Measurements from ENCODE around the gene TMEM156. TPM values are rescaled to one million over a fixed set of nuclear protein-coding genes. Genes with fewer than 3 reads are reported as not detected.

Gene TMEM156
- polyA plus RNA-seq, 1 donor (not counting 4 experiments of a cell fraction or from before 2014, with no cell fraction given), result 0.68 TPM

DNA sequence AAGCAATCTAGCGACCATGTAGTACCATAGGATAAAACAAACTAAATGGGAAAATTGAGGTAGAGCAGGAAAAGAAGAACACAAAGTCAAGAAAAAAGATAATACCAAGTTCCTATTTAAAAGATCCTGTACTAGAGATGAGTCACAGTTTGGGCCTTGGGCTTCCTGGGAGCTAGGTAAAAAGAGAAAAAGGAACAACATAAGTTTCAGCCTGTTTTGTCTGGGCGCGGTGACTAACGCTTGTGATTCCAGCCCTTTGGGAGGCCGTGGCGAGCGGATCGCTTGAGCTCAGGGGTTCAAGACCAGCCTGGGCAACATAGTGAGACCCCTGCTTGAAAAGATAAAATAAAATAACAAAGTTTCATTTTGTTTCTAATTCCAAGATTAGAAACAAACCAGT, 14.0 kb upstream of the TMEM156 start:
- no peak overlapping the region for H2AFZ ChIP-seq (ENCODE audit: control insufficient read depth, low read length)
- H3K9me1 ChIP-seq (ENCODE audit: control insufficient read depth, extremely low read depth, insufficient read depth, low read length), result no peaks in the 10 kb centered on the region
- peak overlapping the region; percentile 77 for H3K4me2 ChIP-seq (ENCODE audit: control insufficient read depth, extremely low read depth, insufficient read depth, low read depth, low read length)
- no peaks in the 10 kb centered on the region for H3K27me3 ChIP-seq (ENCODE audit: control insufficient read depth, extremely low read depth, insufficient read depth, low read length)
- dilution Hi-C loops (cut with MboI; ENCODE audit: extremely low pct_ligation_motif_present, low sequenced_read_pairs), result no loop called here
- no peaks in the 10 kb centered on the region for H3K36me3 ChIP-seq (ENCODE audit: control insufficient read depth in 2 of 2, extremely low read depth in 1 of 2, insufficient read depth in 2 of 2, low read length in 2 of 2)
- H3K4me3 ChIP-seq (ENCODE audit: control insufficient read depth in 2 of 3, extremely low read depth in 1 of 3, insufficient read depth in 2 of 3, low read depth in 1 of 3, low read length in 3 of 3), result peak overlapping the region in 2 of 3 experiments; percentile 15 to 95
- TF ChIP-seq, protein P1, sequence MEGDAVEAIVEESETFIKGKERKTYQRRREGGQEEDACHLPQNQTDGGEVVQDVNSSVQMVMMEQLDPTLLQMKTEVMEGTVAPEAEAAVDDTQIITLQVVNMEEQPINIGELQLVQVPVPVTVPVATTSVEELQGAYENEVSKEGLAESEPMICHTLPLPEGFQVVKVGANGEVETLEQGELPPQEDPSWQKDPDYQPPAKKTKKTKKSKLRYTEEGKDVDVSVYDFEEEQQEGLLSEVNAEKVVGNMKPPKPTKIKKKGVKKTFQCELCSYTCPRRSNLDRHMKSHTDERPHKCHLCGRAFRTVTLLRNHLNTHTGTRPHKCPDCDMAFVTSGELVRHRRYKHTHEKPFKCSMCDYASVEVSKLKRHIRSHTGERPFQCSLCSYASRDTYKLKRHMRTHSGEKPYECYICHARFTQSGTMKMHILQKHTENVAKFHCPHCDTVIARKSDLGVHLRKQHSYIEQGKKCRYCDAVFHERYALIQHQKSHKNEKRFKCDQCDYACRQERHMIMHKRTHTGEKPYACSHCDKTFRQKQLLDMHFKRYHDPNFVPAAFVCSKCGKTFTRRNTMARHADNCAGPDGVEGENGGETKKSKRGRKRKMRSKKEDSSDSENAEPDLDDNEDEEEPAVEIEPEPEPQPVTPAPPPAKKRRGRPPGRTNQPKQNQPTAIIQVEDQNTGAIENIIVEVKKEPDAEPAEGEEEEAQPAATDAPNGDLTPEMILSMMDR (optimal IDR thresholded peaks at IDR 0.05 in 1 of 3, IDR thresholded peaks at IDR 0.05 in 1 of 3, conservative IDR thresholded peaks at IDR 0.05 in 1 of 3; ENCODE audit: extremely low read depth in 1 of 3, insufficient read depth in 2 of 3, low read length in 3 of 3), result no peak
- TF ChIP-seq EZH2 (IDR thresholded peaks at IDR 0.05; ENCODE audit: low read length), result no peak
- peaks cover 16% of the 10 kb centered on the region for H3K4me1 ChIP-seq (ENCODE audit: control insufficient read depth, extremely low read depth, insufficient read depth, low read length)
- no peaks in the 10 kb centered on the region for H4K20me1 ChIP-seq (ENCODE audit: control insufficient read depth, extremely low read depth, insufficient read depth, low read length)
- H3K27ac ChIP-seq (ENCODE audit: control insufficient read depth, insufficient read depth, low read length), result peak overlapping the region; percentile 89
- H3K9ac ChIP-seq (ENCODE audit: control insufficient read depth, extremely low read depth, insufficient read depth, low read length), result peak overlapping the region; percentile 87
- no peaks in the 10 kb centered on the region for H3K9me3 ChIP-seq (ENCODE audit: control insufficient read depth, low read depth, low read length)
- FAIRE-seq (peak; percentile 56), DNase-seq (ENCODE audit: low read depth, low spot score) (peak; percentile 53)
- peaks cover 27% of the 10 kb centered on the region for H3K79me2 ChIP-seq (ENCODE audit: control insufficient read depth, insufficient read depth, low read length)

DNA sequence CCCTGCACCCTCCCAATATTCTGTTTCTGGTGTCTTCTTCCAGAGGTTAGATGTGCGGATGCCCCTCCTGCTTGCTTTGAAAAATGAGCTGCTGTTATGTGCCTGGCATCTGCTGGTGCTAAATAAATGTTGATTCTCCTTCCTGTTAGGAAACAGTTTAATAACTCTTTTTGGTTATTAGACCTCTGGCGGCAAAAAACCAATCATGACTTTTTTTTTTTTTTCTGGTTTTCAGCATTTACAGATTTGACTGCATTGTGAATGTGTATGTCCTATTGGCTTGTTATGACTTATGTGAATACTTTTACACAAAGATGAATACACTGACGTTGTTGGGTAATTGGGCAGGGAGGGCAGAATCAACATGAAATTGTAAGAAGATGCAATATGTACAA, 13.6 kb upstream of the TMEM156 start:
- dilution Hi-C loops (cut with MboI; ENCODE audit: extremely low pct_ligation_motif_present, low sequenced_read_pairs), result no loop called here
- DNase-seq (ENCODE audit: low read depth, low spot score), result no peak
- H3K9ac ChIP-seq (ENCODE audit: control insufficient read depth, extremely low read depth, insufficient read depth, low read length), result peak overlapping the region; percentile 87

More for the DNA sequence above, 13.6 kb upstream of the TMEM156 start:
- Histone ChIP-seq H2AFZ (ENCODE audit: control insufficient read depth, low read length) (peak overlapping the region; percentile 51), H3K79me2 (ENCODE audit: control insufficient read depth, insufficient read depth, low read length) (peaks cover 26% of the 10 kb centered on the region), H3K9me3 (ENCODE audit: control insufficient read depth, low read depth, low read length) (no peaks in the 10 kb centered on the region), H3K9me1 (ENCODE audit: control insufficient read depth, extremely low read depth, insufficient read depth, low read length) (no peaks in the 10 kb centered on the region), H3K27me3 (ENCODE audit: control insufficient read depth, extremely low read depth, insufficient read depth, low read length) (no peaks in the 10 kb centered on the region), H3K4me3 (ENCODE audit: control insufficient read depth in 2 of 3, extremely low read depth in 1 of 3, insufficient read depth in 2 of 3, low read depth in 1 of 3, low read length in 3 of 3) (peak overlapping the region; percentile 59 to 95 (median 86)), H4K20me1 (ENCODE audit: control insufficient read depth, extremely low read depth, insufficient read depth, low read length) (no peaks in the 10 kb centered on the region), H3K27ac (ENCODE audit: control insufficient read depth, insufficient read depth, low read length) (peak overlapping the region; percentile 89), H3K36me3 (ENCODE audit: control insufficient read depth in 2 of 2, extremely low read depth in 1 of 2, insufficient read depth in 2 of 2, low read length in 2 of 2) (no peaks in the 10 kb centered on the region), H3K4me2 (ENCODE audit: control insufficient read depth, extremely low read depth, insufficient read depth, low read depth, low read length) (peak overlapping the region; percentile 77), H3K4me1 (ENCODE audit: control insufficient read depth, extremely low read depth, insufficient read depth, low read length) (peaks cover 16% of the 10 kb centered on the region)
- TF ChIP-seq, protein P1 (optimal IDR thresholded peaks at IDR 0.05 in 1 of 3, IDR thresholded peaks at IDR 0.05 in 1 of 3, conservative IDR thresholded peaks at IDR 0.05 in 1 of 3; ENCODE audit: extremely low read depth in 1 of 3, insufficient read depth in 2 of 3, low read length in 3 of 3), result no peak
- TF ChIP-seq EZH2 (IDR thresholded peaks at IDR 0.05; ENCODE audit: low read length), result no peak
- peak; percentile 13 for FAIRE-seq

Measured in keratinocyte (primary cell).